Pancreas (tissue), 10 donors: ENCODE results near the gene GLCE. TPM values are rescaled to one million over a fixed set of nuclear protein-coding genes. Genes with fewer than 3 reads are reported as not detected.

Source experiments
- ATAC-seq, 4 donors: fragments of 200-7000 bp; cut with Tn5 transposase; one replicate each; pipeline versions ENCODE4 v1.8.0 to v1.9.1; 2020; ENCODE audit warnings: mild to moderate bottlenecking in 4 of 4, moderate library complexity in 4 of 4
- DNase-seq, 6 donors: peaks; one replicate each; pipeline ENCODE4 v3.0.0-alpha.2; 2020
- FAIRE-seq: peaks from 2 replicates; lab custom pipeline; 2012; peaks lifted over from hg19 to GRCh38; lab: Jason Lieb, UNC
- H3K27ac ChIP-seq, 4 donors: fragments of 200-600 bp; sonication (generic); 1 replicate in 3 of 4; 2 replicates in 1 of 4; pipeline versions ENCODE4 v1.5.0 to v1.8.0; 2020
- H3K27me3 ChIP-seq, 4 donors: fragments of 200-600 bp; one replicate each; pipeline ENCODE4 v1.8.0; 2021
- H3K36me3 ChIP-seq, 3 donors: fragments of 200-600 bp; sonication (generic) in 1 of 3; one replicate each; pipeline versions ENCODE4 v1.5.0 to v1.8.0; 2020 to 2021
- H3K4me1 ChIP-seq, 3 donors: fragments of 200-600 bp; one replicate each; pipeline ENCODE4 v1.8.0; 2021
- H3K4me3 ChIP-seq, 4 donors: fragments of 200-600 bp; sonication (generic) in 2 of 4; one replicate each; pipeline versions ENCODE4 v1.5.0 to v1.8.0; 2020 to 2021
- H3K9me3 ChIP-seq, 4 donors: fragments of 200-600 bp; one replicate each; pipeline ENCODE4 v1.8.0; 2021
- WGBS, 2 donors: extraction: QIAGEN DNeasy Blood & Tissue Kit; methylation state at CpG; one replicate each; pipeline ENCODE4 v1.1.7; 2013; 5-methylcytosine and 5-hydroxymethylcytosine counted together
- intact Hi-C, 3 donors: fragments of 100-400 bp; cut with DNase I; formaldehyde crosslinking; loops; one replicate each; pipeline versions ENCODE4 v1.11.1 to v1.14.2; 2022
- polyA plus RNA-seq, 2 donors: library from polyadenylated mRNA; stranded (reverse); fragments of 200-250 nt; gene quantifications; one replicate each; pipeline ENCODE4 v1.2.3, GENCODE V29; 2013
- total RNA-seq, 6 donors: library from RNA; stranded (reverse); fragmentation: NEBNext Ultra II Directional in 4 of 6; extraction: Animal tissue kit (Norgen Biotek cat#: 25700) in 4 of 6; gene quantifications; one replicate each; pipeline versions ENCODE4 v1.2.1 to v1.2.4, GENCODE V29; 2021 to 2023
- TF ChIP-seq, protein P1 (sequence below), 4 donors: fragments of 200-600 bp; sonication (generic) in 3 of 4; IDR thresholded peaks; one replicate each; pipeline versions ENCODE4 v1.5.0 to v1.8.0; 2021; ENCODE audit warnings: antibody characterized with exemption in 4 of 4
- donor health status: healthy with polysubstance abuse.
- donor health status: DM: no; HTN: no; CAD: no; lungs with moderate emphysema.
- donor health status: DM: no; HTN: no; CAD: no.
- donor health status: control.
- donor health status: control.
- donor health status: Bipolar disorder and iron deficiency.
- donor health status: DM: yes; HTN: yes; CAD: no.
- donor health status: DM: no; HTN: no; CAD: no.
- donor health status: DM: no; HTN: no; CAD: no.
- donor health status: DM: yes; HTN: yes; CAD: no.

GLCE gene
- total and polyA plus RNA-seq, 8 donors, result 2.7 to 10.8 (median 5.9) TPM

DNA sequence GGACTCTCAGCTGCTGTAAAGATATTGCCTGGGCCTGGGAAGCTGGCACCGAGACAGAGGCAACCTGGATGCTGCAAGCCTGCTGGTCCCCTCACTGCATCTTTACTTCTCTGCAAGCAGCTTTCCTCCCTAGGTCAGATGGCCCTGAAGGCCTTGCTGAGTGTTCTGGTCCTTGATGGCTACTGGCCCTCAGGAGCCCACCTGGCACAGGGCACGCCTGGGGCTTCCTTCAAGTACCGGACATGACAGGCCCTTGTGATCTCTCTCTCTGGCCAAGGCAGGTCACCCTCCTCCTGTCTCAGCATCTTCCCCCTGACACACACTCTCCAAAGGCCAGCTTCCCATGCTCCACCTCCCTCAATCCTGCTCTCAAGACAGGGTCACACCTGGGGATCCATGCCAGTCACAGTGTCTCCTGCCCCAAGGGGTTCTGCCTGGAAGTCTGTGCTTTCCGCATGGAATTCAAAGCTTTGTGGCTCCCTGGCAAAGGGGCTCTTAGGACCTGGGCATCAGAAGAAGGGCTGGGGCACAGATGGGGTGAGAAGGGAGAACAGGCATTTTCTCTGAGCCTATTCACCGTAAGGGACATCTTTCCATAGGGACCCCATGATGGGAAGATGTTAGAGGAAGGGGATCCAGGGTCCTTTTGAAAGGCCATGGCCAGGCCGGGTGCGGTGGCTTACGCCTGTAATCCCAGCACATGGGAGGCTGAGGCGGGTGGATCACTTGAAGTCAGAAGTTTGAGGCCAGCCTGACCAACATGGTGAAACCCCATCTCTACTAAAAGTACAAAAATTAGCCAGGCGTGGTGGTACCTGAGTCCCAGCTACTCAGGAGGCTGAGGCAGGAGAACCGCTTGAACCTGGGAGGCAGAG lies 133.5 kb downstream of the GLCE start:
- Histone ChIP-seq H3K4me1 (peaks cover 0 to 5% (median 0%) of the 10 kb centered on the region in 3 donors), H3K27me3 (no peaks in the 10 kb centered on the region), H3K9me3 (no peaks in the 10 kb centered on the region), H3K4me3 (no peak overlapping the region), H3K36me3 (no peaks in the 10 kb centered on the region), H3K27ac (no peak overlapping the region)
- DNase-seq, result no peak
- no peak for FAIRE-seq
- ATAC-seq, result no peak
- TF ChIP-seq, protein P1, sequence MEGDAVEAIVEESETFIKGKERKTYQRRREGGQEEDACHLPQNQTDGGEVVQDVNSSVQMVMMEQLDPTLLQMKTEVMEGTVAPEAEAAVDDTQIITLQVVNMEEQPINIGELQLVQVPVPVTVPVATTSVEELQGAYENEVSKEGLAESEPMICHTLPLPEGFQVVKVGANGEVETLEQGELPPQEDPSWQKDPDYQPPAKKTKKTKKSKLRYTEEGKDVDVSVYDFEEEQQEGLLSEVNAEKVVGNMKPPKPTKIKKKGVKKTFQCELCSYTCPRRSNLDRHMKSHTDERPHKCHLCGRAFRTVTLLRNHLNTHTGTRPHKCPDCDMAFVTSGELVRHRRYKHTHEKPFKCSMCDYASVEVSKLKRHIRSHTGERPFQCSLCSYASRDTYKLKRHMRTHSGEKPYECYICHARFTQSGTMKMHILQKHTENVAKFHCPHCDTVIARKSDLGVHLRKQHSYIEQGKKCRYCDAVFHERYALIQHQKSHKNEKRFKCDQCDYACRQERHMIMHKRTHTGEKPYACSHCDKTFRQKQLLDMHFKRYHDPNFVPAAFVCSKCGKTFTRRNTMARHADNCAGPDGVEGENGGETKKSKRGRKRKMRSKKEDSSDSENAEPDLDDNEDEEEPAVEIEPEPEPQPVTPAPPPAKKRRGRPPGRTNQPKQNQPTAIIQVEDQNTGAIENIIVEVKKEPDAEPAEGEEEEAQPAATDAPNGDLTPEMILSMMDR (IDR thresholded peaks at IDR 0.05), result no peak
- intact Hi-C loops, result no loop called here
- 91 to 96% methylated on average over 11 of the region's 11 CpGs for WGBS, 2 donors

DNA sequence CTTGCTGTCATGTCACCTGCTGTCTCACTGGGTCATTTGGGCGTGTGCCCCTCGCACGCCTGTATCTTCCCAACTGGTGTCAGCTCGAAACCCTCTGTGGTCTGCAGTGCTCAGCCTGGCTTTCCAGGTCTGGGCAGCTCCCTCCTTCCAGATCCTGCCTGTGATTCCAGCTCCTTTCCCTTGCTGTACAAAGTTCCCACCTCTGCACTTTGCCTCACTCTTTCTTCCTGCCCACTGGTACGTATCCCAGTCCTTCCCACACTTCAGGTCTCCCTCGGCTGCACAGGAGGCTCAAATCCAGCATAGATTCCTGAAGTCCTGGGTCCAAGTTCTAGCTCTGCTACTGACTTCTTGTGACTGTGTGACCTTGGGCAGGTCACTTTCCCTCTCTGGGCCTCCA lies 136.2 kb downstream of the GLCE start:
- peak in 1 of 6 donors; percentile 17 for DNase-seq
- H3K4me3 ChIP-seq, result no peak overlapping the region

DNA sequence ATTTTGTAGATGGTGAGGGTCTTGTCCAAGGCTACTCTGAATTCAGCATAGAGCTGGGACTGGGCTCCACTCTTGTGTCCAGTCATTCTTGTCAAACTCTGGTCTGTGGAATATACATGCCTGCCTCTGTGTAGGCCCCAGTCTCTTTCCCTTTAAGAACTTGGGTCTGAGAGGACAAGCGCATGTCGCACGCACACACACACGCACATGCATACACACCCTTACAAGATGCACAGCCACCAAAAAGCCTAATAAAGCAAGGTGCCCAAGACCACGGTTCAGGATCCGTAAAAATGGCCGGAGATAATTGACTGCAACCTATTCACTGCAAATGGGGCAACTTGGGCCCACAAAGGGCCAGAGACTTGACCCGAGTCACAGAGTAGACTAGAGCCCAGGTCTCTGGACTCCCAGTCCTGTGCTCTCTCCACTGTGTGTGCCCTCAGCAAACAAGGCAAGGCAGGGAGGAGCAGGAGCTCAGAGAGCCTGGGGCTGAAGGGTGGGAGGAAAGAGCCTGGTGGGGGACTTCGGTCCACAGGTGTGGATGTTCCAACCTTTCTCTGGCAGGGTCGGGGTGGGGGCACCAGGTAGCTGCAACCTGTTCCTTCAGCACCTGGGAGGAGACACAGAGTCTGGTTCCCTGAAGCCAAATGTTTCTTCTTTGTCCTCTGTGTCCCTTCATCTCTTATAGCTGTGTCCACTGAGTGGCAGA lies 137.4 kb downstream of the GLCE start:
- Histone ChIP-seq H3K27me3 (no peaks in the 10 kb centered on the region), H3K27ac (peak overlapping the region in 3 of 4 donors; percentile 42 to 63 (median 55)), H3K4me3 (peak overlapping the region in 2 of 4 donors; percentile 54 to 71), H3K4me1 (peaks cover 0 to 7% (median 0%) of the 10 kb centered on the region in 3 donors), H3K9me3 (no peaks in the 10 kb centered on the region), H3K36me3 (no peaks in the 10 kb centered on the region)
- intact Hi-C loops, result no loop called here
- 68 to 82% methylated on average over 10 of the region's 10 CpGs for WGBS, 2 donors
- FAIRE-seq (no peak), DNase-seq (peak in 1 of 6 donors; percentile 43), ATAC-seq (no peak)
- TF ChIP-seq, protein P1 (IDR thresholded peaks at IDR 0.05), result no peak

More for the DNA sequence above, 136.2 kb downstream of the GLCE start:
- Histone ChIP-seq H3K9me3 (no peaks in the 10 kb centered on the region), H3K36me3 (no peaks in the 10 kb centered on the region), H3K27ac (no peak overlapping the region), H3K27me3 (no peaks in the 10 kb centered on the region), H3K4me1 (peaks cover 0 to 7% (median 0%) of the 10 kb centered on the region in 3 donors)
- FAIRE-seq, result no peak
- 85 to 91% methylated on average over 6 of the region's 6 CpGs for WGBS, 2 donors
- TF ChIP-seq, protein P1 (IDR thresholded peaks at IDR 0.05), result no peak
- intact Hi-C loops, result no loop called here
- ATAC-seq, result no peak

DNA sequence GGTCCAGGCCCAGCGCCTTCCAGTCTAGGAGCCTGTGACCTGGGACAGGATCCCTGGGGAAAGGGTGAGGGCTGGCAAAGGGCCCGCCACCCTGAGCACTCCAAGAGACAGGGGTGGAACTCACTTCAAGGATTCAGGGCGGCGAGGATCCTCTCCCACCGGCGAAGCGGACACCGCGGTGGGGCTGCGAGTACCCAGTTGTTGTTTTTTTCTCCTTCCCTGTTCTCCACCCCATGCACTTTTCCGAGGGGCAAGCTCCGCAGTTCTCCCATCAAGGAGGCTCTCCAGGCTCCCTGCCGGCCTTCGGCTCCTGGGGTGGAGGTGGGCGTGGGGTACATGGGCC lies 137.9 kb downstream of the GLCE start:
- peak overlapping the region in 3 of 4 donors; percentile 48 to 71 (median 54) for H3K4me3 ChIP-seq
- peaks cover 0 to 7% (median 0%) of the 10 kb centered on the region in 3 donors for H3K4me1 ChIP-seq
- no peaks in the 10 kb centered on the region for H3K9me3 ChIP-seq
- 58 to 59% methylated on average over 14 to 15 of the region's 15 CpGs for WGBS, 2 donors
- ATAC-seq, result peak in 3 of 4 donors; percentile 11 to 21 (median 15)
- no peaks in the 10 kb centered on the region for H3K27me3 ChIP-seq
- FAIRE-seq, result no peak
- DNase-seq, result peak in 2 of 6 donors; percentile 23 to 49
- TF ChIP-seq, protein P1 (IDR thresholded peaks at IDR 0.05), result no peak
- intact Hi-C loops, result no loop called here
- peak overlapping the region; percentile 42 to 63 (median 50) for H3K27ac ChIP-seq
- H3K36me3 ChIP-seq, result no peaks in the 10 kb centered on the region
